SK-N-SH (cell line): ENCODE data around the gene NHERF2.
"Not testable (repeated sequence)": the region's sequence is repeated elsewhere in the genome, so short reads cannot be mapped to it uniquely, and the experiment has no call there.

Source experiments
- JUND ChIP-seq: IDR thresholded peaks from 2 replicates; pipeline ENCODE4 v1.4.0; 2012
- RFX5 ChIP-seq: IDR thresholded peaks from 2 replicates; pipeline ENCODE4 v1.6.1; 2012; ENCODE audit warnings: mild to moderate bottlenecking, improper control_type of control experiment, low read length
- RXRA ChIP-seq: IDR thresholded peaks from 2 replicates; pipeline ENCODE4 v1.4.0; 2012; ENCODE audit warnings: low read depth, mild to moderate bottlenecking, borderline replicate concordance
- SIN3A ChIP-seq: IDR thresholded peaks from 2 replicates; pipeline ENCODE4 v1.6.1; 2012; ENCODE audit warnings: low read depth, mild to moderate bottlenecking, low read length, moderate library complexity, borderline replicate concordance
- YY1 ChIP-seq: IDR thresholded peaks from 2 replicates; pipeline ENCODE4 v1.4.0; 2012; ENCODE audit warnings: low read depth, mild to moderate bottlenecking
- TF ChIP-seq, protein P1 (sequence below): fragments of 200-600 bp; sonication (generic); IDR thresholded peaks from 2 replicates; pipeline ENCODE4 v1.6.1; 2017; ENCODE audit warnings: antibody characterized with exemption, mild to moderate bottlenecking, moderate library complexity
- TF ChIP-seq, protein P2 (sequence below): fragments of 150-350 bp; IDR thresholded peaks from 2 replicates; pipeline ENCODE4 v1.6.1; 2017; ENCODE audit warnings: antibody characterized with exemption, low read length, low read depth, borderline replicate concordance
- TF ChIP-seq, protein P3 (sequence below): IDR thresholded peaks from 2 replicates; pipeline ENCODE4 v1.4.0; 2012; ENCODE audit warnings: low read depth, borderline replicate concordance

DNA sequence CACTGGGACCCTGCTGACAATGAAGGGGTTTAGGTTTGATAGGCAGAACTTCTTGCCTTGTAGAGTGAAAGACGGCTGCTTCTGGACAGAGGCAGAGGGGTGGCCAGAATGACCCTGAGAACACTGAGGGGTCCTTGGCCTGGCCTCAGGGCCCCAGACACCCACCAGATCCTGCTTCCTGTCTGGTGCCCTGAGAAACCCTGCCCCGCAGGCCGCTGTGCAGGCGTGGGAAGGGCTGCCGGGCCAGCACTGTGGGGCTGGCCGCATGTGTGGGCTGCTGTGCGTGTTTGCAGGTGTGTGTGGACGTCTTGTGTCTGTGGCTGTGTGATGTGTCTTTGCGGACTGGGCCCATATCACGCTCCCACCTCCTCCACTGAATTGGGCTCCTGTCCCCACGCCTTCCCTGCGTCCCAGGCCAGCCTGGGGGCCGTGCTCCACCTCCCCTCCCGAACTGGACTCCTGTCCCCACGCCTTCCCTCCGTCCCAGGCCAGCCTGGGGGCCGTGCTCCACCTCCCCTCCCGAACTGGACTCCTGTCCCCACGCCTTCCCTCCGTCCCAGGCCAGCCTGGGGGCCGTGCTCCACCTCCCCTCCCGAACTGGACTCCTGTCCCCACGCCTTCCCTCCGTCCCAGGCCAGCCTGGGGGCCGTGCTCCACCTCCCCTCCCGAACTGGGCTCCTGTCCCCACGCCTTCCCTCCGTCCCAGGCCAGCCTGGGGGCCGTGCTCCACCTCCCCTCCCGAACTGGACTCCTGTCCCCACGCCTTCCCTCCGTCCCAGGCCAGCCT is 7.4 kb downstream of the NHERF2 start:
- TF ChIP-seq, protein P1, sequence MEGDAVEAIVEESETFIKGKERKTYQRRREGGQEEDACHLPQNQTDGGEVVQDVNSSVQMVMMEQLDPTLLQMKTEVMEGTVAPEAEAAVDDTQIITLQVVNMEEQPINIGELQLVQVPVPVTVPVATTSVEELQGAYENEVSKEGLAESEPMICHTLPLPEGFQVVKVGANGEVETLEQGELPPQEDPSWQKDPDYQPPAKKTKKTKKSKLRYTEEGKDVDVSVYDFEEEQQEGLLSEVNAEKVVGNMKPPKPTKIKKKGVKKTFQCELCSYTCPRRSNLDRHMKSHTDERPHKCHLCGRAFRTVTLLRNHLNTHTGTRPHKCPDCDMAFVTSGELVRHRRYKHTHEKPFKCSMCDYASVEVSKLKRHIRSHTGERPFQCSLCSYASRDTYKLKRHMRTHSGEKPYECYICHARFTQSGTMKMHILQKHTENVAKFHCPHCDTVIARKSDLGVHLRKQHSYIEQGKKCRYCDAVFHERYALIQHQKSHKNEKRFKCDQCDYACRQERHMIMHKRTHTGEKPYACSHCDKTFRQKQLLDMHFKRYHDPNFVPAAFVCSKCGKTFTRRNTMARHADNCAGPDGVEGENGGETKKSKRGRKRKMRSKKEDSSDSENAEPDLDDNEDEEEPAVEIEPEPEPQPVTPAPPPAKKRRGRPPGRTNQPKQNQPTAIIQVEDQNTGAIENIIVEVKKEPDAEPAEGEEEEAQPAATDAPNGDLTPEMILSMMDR: not testable (repeated sequence)
- TF ChIP-seq RXRA, YY1, RFX5, SIN3A, JUND: not testable (repeated sequence)
- TF ChIP-seq, protein P2, sequence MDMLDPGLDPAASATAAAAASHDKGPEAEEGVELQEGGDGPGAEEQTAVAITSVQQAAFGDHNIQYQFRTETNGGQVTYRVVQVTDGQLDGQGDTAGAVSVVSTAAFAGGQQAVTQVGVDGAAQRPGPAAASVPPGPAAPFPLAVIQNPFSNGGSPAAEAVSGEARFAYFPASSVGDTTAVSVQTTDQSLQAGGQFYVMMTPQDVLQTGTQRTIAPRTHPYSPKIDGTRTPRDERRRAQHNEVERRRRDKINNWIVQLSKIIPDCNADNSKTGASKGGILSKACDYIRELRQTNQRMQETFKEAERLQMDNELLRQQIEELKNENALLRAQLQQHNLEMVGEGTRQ: not testable (repeated sequence)
- TF ChIP-seq, protein P3, sequence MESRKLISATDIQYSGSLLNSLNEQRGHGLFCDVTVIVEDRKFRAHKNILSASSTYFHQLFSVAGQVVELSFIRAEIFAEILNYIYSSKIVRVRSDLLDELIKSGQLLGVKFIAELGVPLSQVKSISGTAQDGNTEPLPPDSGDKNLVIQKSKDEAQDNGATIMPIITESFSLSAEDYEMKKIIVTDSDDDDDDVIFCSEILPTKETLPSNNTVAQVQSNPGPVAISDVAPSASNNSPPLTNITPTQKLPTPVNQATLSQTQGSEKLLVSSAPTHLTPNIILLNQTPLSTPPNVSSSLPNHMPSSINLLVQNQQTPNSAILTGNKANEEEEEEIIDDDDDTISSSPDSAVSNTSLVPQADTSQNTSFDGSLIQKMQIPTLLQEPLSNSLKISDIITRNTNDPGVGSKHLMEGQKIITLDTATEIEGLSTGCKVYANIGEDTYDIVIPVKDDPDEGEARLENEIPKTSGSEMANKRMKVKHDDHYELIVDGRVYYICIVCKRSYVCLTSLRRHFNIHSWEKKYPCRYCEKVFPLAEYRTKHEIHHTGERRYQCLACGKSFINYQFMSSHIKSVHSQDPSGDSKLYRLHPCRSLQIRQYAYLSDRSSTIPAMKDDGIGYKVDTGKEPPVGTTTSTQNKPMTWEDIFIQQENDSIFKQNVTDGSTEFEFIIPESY: not testable (repeated sequence)
